Stomach smooth muscle (tissue), 2 donors: ENCODE data around the gene CBL.
"Not testable (repeated sequence)": the region's sequence is repeated elsewhere in the genome, so short reads cannot be mapped to it uniquely, and the experiment has no call there.

ENCODE experiments used
- H3K27ac ChIP-seq: one replicate; pipeline ENCODE4 v1.7.0; 2013; ENCODE audit warnings: mild to moderate bottlenecking, low read length, inconsistent platforms
- H3K27me3 ChIP-seq, 2 donors: one replicate each; pipeline ENCODE4 v1.7.0; 2013; ENCODE audit warnings: low read length in 2 of 2; ENCODE audit not compliant: insufficient read depth in 2 of 2, control insufficient read depth in 1 of 2
- H3K36me3 ChIP-seq, 2 donors: one replicate each; pipeline ENCODE4 v1.7.0; 2013; ENCODE audit warnings: low read length in 2 of 2; ENCODE audit not compliant: control insufficient read depth in 2 of 2, insufficient read depth in 2 of 2
- H3K4me1 ChIP-seq: one replicate; pipeline ENCODE4 v1.7.0; 2013; ENCODE audit warnings: low read length; ENCODE audit not compliant: control insufficient read depth, insufficient read depth
- H3K4me3 ChIP-seq, 2 donors: one replicate each; pipeline ENCODE4 v1.7.0; 2013; ENCODE audit warnings: low read length in 2 of 2
- H3K9ac ChIP-seq, 2 donors: one replicate each; pipeline ENCODE4 v1.7.0; 2013; ENCODE audit warnings: low read length in 2 of 2, mild to moderate bottlenecking in 1 of 2
- H3K9me3 ChIP-seq, 2 donors: one replicate each; pipeline ENCODE4 v1.7.0; 2013; ENCODE audit warnings: low read length in 2 of 2; ENCODE audit not compliant: control insufficient read depth in 2 of 2
- donor health status: healthy.
- donor health status: Pancreatic carcinoma.

CBL gene

GRCh38 chr11:119205574-119206510 is at the start of gene CBL:
CBL (plus strand) TSS chr11:119206339; CDS start chr11:119206418, 79 bp downstream.
- Histone ChIP-seq H3K9ac (peak within 1 kb of the TSS; percentile 73 to 78), H3K27ac (peak within 1 kb of the TSS; percentile 76), H3K36me3 (no peaks in the 10 kb centered on the region), H3K27me3 (no peaks in the 10 kb centered on the region), H3K9me3 (no peaks in the 10 kb centered on the region), H3K4me3 (peak within 1 kb of the TSS; percentile 86 to 88), H3K4me1 (peaks cover 12% of the 10 kb centered on the region)

GRCh38 chr11:119156496-119156895 is 49.6 kb upstream of the CBL start:
- H3K27ac ChIP-seq = no peak overlapping the region
- H3K4me3 ChIP-seq = no peak overlapping the region
- H3K9ac ChIP-seq = no peak overlapping the region
- H3K36me3 ChIP-seq = no peaks in the 10 kb centered on the region
- H3K4me1 ChIP-seq = no peaks in the 10 kb centered on the region
- H3K9me3 ChIP-seq = no peaks in the 10 kb centered on the region
- no peaks in the 10 kb centered on the region for H3K27me3 ChIP-seq

- Histone ChIP-seq H3K36me3 (no peaks in the 10 kb centered on the region), H3K9ac (no peak overlapping the region), H3K27ac (no peak overlapping the region), H3K27me3 (no peaks in the 10 kb centered on the region), H3K9me3 (no peaks in the 10 kb centered on the region), H3K4me3 (no peak overlapping the region), H3K4me1 (no peaks in the 10 kb centered on the region)
Measured at GRCh38 chr11:119157063-119157462, 49.1 kb upstream of the CBL start.

- H3K4me3 ChIP-seq = no peak overlapping the region
- no peak overlapping the region for H3K27ac ChIP-seq
- no peaks in the 10 kb centered on the region for H3K4me1 ChIP-seq
- H3K9ac ChIP-seq = no peak overlapping the region
- no peaks in the 10 kb centered on the region for H3K36me3 ChIP-seq
- no peaks in the 10 kb centered on the region for H3K27me3 ChIP-seq
- H3K9me3 ChIP-seq = no peaks in the 10 kb centered on the region
Measured at GRCh38 chr11:119158467-119158866, 47.7 kb upstream of the CBL start.

GRCh38 chr11:119160151-119160550 is 46.0 kb upstream of the CBL start:
- no peaks in the 10 kb centered on the region for H3K36me3 ChIP-seq
- no peaks in the 10 kb centered on the region for H3K4me1 ChIP-seq
- H3K9me3 ChIP-seq = no peaks in the 10 kb centered on the region
- H3K27ac ChIP-seq = no peak overlapping the region
- no peaks in the 10 kb centered on the region for H3K27me3 ChIP-seq
- no peak overlapping the region for H3K4me3 ChIP-seq
- no peak overlapping the region for H3K9ac ChIP-seq

GRCh38 chr11:119161871-119162270 is 44.3 kb upstream of the CBL start:
- Histone ChIP-seq H3K36me3 (no peaks in the 10 kb centered on the region), H3K9me3 (no peaks in the 10 kb centered on the region), H3K27ac (no peak overlapping the region), H3K4me1 (no peaks in the 10 kb centered on the region), H3K9ac (no peak overlapping the region), H3K4me3 (no peak overlapping the region), H3K27me3 (no peaks in the 10 kb centered on the region)

GRCh38 chr11:119166368-119167076 is 39.6 kb upstream of the CBL start:
- peaks cover 11% of the 10 kb centered on the region for H3K4me1 ChIP-seq
- H3K9me3 ChIP-seq = no peaks in the 10 kb centered on the region
- H3K27ac ChIP-seq = no peak overlapping the region
- no peak overlapping the region for H3K4me3 ChIP-seq
- H3K36me3 ChIP-seq = no peaks in the 10 kb centered on the region
- H3K9ac ChIP-seq = no peak overlapping the region
- no peaks in the 10 kb centered on the region for H3K27me3 ChIP-seq

GRCh38 chr11:119167077-119167458 is 39.1 kb upstream of the CBL start:
- peaks cover 11% of the 10 kb centered on the region for H3K4me1 ChIP-seq
- not testable (repeated sequence) for H3K9ac ChIP-seq, H3K27ac ChIP-seq, H3K36me3 ChIP-seq, H3K4me3 ChIP-seq, H3K27me3 ChIP-seq, H3K9me3 ChIP-seq

- Histone ChIP-seq H3K4me3 (peak overlapping the region in 1 of 2 donors; percentile 83), H3K9me3 (no peaks in the 10 kb centered on the region), H3K36me3 (peaks cover 0 to under 1% of the 10 kb centered on the region in 2 donors), H3K9ac (no peak overlapping the region), H3K4me1 (peaks cover 11% of the 10 kb centered on the region), H3K27ac (peak overlapping the region; percentile 90), H3K27me3 (no peaks in the 10 kb centered on the region)
Measured at GRCh38 chr11:119167933-119168332, 38.2 kb upstream of the CBL start.

- no peaks in the 10 kb centered on the region for H3K27me3 ChIP-seq
- peak within 1 kb of the TSS; percentile 82 to 83 for H3K4me3 ChIP-seq
- H3K36me3 ChIP-seq = peaks cover 0 to 5% of the 10 kb centered on the region in 2 donors
- no peaks in the 10 kb centered on the region for H3K9me3 ChIP-seq
- H3K9ac ChIP-seq = peak within 1 kb of the TSS; percentile 86 to 92
- H3K4me1 ChIP-seq = peaks cover 11% of the 10 kb centered on the region
- peak within 1 kb of the TSS; percentile 90 for H3K27ac ChIP-seq
Measured at GRCh38 chr11:119168471-119169281, 37.5 kb upstream of the CBL start, which contains the start of gene NLRX1. NLRX1 (plus strand) TSS chr11:119168725; CDS start chr11:119171404, 2,679 bp downstream.
